GM13976 (cell line): Measurements from ENCODE around the gene TMEM229B.

Experiments used
- DNase-seq: peaks from one replicate; pipeline ENCODE4 v3.0.0; 2012; ENCODE audit warnings: low spot score
- CTCF ChIP-seq: IDR thresholded peaks from 2 replicates; pipeline ENCODE4 v1.5.1; 2012; ENCODE audit warnings: borderline replicate concordance, mild to moderate bottlenecking; ENCODE audit not compliant: insufficient read depth; ENCODE audit errors: extremely low read depth, missing control alignments, control extremely low read depth
- in situ Hi-C: fragments of 300-500 bp; cut with MboI; formaldehyde crosslinking; loops from one replicate; pipeline ENCODE4 v1.12.0; 2022; ENCODE audit warnings: low sequenced_read_pairs, mixed read lengths, inconsistent platforms; ENCODE audit not compliant: unreplicated experiment

Gene TMEM229B

GRCh38 chr14:67423424-67423823 lies 65.1 kb downstream of the TMEM229B start:
- DNase-seq, result no peak
- in situ Hi-C loops, result loop anchor here (10.0 to 25.0 kb wide), 2 partner anchors 161 to 289 kb away; partner anchors contain the start of gene RDH12
- no peak for TF ChIP-seq CTCF

GRCh38 chr14:67421356-67422224 lies 66.9 kb downstream of the TMEM229B start:
- DNase-seq, result no peak
- in situ Hi-C loops, result loop anchor here (10.0 to 25.0 kb wide), 2 partner anchors 163 to 291 kb away; partner anchors contain the start of gene RDH12
- no peak for TF ChIP-seq CTCF
